IMR-90 (cell line): ENCODE measurements around the gene IFNE. TPM values are rescaled to one million over a fixed set of nuclear protein-coding genes. Genes with fewer than 3 reads are reported as not detected.

Source experiments
- ATAC-seq: fragments of 200-7000 bp; cut with Tn5 transposase; 2 replicates; pipeline ENCODE4 v1.9.1; 2020; ENCODE audit warnings: low read depth, mild to moderate bottlenecking, moderate library complexity
- BruUV-seq: library from RNA; stranded (reverse); fragments of 400-500 nt; replicated peaks from 2 replicates; lab custom pipeline; 2021; lab: Mats Ljungman, UMichigan
- CTCF ChIA-PET: fragments of 300-600 bp; formaldehyde crosslinking; extraction: SDS; loops from one replicate; lab custom pipeline; 2021; ENCODE audit warnings: antibody characterized with exemption; lab: Yijun Ruan, JAX
- POLR2A ChIA-PET: fragments of 300-600 bp; sonication (Branson Sonifier 250); formaldehyde crosslinking; loops from one replicate; lab custom pipeline; 2022; ENCODE audit warnings: antibody characterized with exemption; ENCODE audit not compliant: unreplicated experiment; lab: Charles Lee
- DNase-seq: peaks from one replicate; pipeline ENCODE4 v3.0.0; 2013
- H2AFZ ChIP-seq: replicated peaks from 2 replicates; pipeline ENCODE3; 2013; ENCODE audit warnings: low read length, mild to moderate bottlenecking; ENCODE audit not compliant: poor library complexity
- H2AK5ac ChIP-seq: 2 replicates; pipeline ENCODE4 v1.6.1; 2013; ENCODE audit warnings: low read depth, low read length, inconsistent platforms
- H2AK9ac ChIP-seq: replicated peaks from 2 replicates; pipeline ENCODE3; 2013; ENCODE audit warnings: mild to moderate bottlenecking, low read depth, low read length, moderate library complexity; ENCODE audit not compliant: poor library complexity
- H2BK120ac ChIP-seq: 2 replicates; pipeline ENCODE4 v1.6.1; 2013; ENCODE audit warnings: low read depth, low read length, inconsistent platforms
- H2BK15ac ChIP-seq: 3 replicates; pipeline ENCODE4 v1.6.1; 2013; ENCODE audit warnings: low read depth, low read length, inconsistent platforms
- H2BK20ac ChIP-seq: 2 replicates; pipeline ENCODE4 v1.6.1; 2013; ENCODE audit warnings: low read depth, mild to moderate bottlenecking, inconsistent platforms, low read length, moderate library complexity
- H2BK5ac ChIP-seq: 2 replicates; pipeline ENCODE4 v1.6.1; 2013; ENCODE audit warnings: mild to moderate bottlenecking, low read depth, low read length, inconsistent platforms; ENCODE audit not compliant: poor library complexity, severe bottlenecking
- H3K14ac ChIP-seq: replicated peaks from 2 replicates; pipeline ENCODE4 v1.6.1; 2013; ENCODE audit warnings: low read depth, low read length, inconsistent platforms
- H3K18ac ChIP-seq: 2 replicates; pipeline ENCODE4 v1.6.1; 2013; ENCODE audit warnings: low read depth, low read length, control low read depth
- H3K23ac ChIP-seq: 2 replicates; pipeline ENCODE4 v1.6.1; 2013; ENCODE audit warnings: low read depth, low read length, inconsistent platforms
- H3K27ac ChIP-seq: 2 replicates; pipeline ENCODE4 v1.5.1; 2013; ENCODE audit warnings: mild to moderate bottlenecking, control low read depth, low read length; ENCODE audit not compliant: insufficient read depth
- H3K27me3 ChIP-seq: 2 replicates; pipeline ENCODE4 v1.6.1; 2013; ENCODE audit warnings: low read length; ENCODE audit not compliant: control insufficient read depth, insufficient read depth
- H3K36me3 ChIP-seq: 2 replicates; pipeline ENCODE4 v1.6.1; 2013; ENCODE audit warnings: low read length, mixed read lengths; ENCODE audit not compliant: control insufficient read depth, insufficient read depth
- H3K4ac ChIP-seq: 2 replicates; pipeline ENCODE4 v1.6.1; 2013; ENCODE audit warnings: low read depth, low read length, inconsistent platforms
- H3K4me1 ChIP-seq: 2 replicates; pipeline ENCODE4 v1.6.1; 2013; ENCODE audit warnings: low read length, mixed read lengths; ENCODE audit not compliant: control insufficient read depth, insufficient read depth
- H3K4me2 ChIP-seq: 2 replicates; pipeline ENCODE4 v1.6.1; 2013; ENCODE audit warnings: low read depth, mild to moderate bottlenecking, control low read depth, low read length, moderate library complexity
- H3K4me3 ChIP-seq: 2 replicates; pipeline ENCODE4 v1.5.1; 2013; ENCODE audit warnings: low read depth, mild to moderate bottlenecking, control low read depth, low read length, moderate library complexity; ENCODE audit not compliant: insufficient read depth
- H3K56ac ChIP-seq: 2 replicates; pipeline ENCODE4 v1.6.1; 2013; ENCODE audit warnings: low read length, inconsistent platforms; ENCODE audit not compliant: insufficient read depth; ENCODE audit errors: extremely low read depth
- H3K79me1 ChIP-seq, 2 experiments: 2 replicates each; pipeline ENCODE4 v1.6.1; 2013; ENCODE audit warnings: low read length in 2 of 2, inconsistent platforms in 1 of 2, low read depth in 1 of 2
- H3K9ac ChIP-seq: 2 replicates; pipeline ENCODE4 v1.6.1; 2013; ENCODE audit warnings: low read depth, low read length, control low read depth
- H3K9me1 ChIP-seq: 2 replicates; pipeline ENCODE4 v1.6.1; 2013; ENCODE audit warnings: low read length, inconsistent platforms; ENCODE audit not compliant: insufficient read depth
- H3K9me3 ChIP-seq: 2 replicates; pipeline ENCODE4 v1.6.1; 2013; ENCODE audit warnings: low read length; ENCODE audit not compliant: control insufficient read depth, insufficient read depth
- H4K20me1 ChIP-seq: 2 replicates; pipeline ENCODE4 v1.6.1; 2013; ENCODE audit warnings: low read length, inconsistent platforms; ENCODE audit not compliant: insufficient read depth
- H4K5ac ChIP-seq: 2 replicates; pipeline ENCODE4 v1.6.1; 2013; ENCODE audit warnings: mild to moderate bottlenecking, low read depth, low read length, control low read depth
- H4K8ac ChIP-seq, 2 experiments: 2 replicates each; pipeline ENCODE4 v1.6.1; 2013; ENCODE audit warnings: low read depth in 2 of 2, low read length in 2 of 2, control low read depth in 1 of 2, inconsistent platforms in 1 of 2
- H4K91ac ChIP-seq: 2 replicates; pipeline ENCODE4 v1.6.1; 2013; ENCODE audit warnings: low read depth, low read length, inconsistent platforms; ENCODE audit not compliant: insufficient read depth
- BHLHE40 ChIP-seq: fragments of 150-350 bp; IDR thresholded peaks from 2 replicates; pipeline ENCODE4 v1.6.1; 2016; ENCODE audit warnings: mild to moderate bottlenecking, low read depth, low read length
- CEBPB ChIP-seq: IDR thresholded peaks from 2 replicates; pipeline ENCODE4 v1.6.1; 2012; ENCODE audit warnings: low read depth, low read length, improper control_type of control experiment
- CHD1 ChIP-seq: IDR thresholded peaks from 2 replicates; pipeline ENCODE4 v1.6.1; 2012; ENCODE audit warnings: low read depth, low read length, improper control_type of control experiment
- CTCF ChIP-seq: conservative IDR thresholded peaks from 2 replicates; pipeline ENCODE4 v1.5.1; 2012; ENCODE audit warnings: mild to moderate bottlenecking, low read depth, low read length, improper control_type of control experiment
- ELK1 ChIP-seq: fragments of 150-350 bp; IDR thresholded peaks from 2 replicates; pipeline ENCODE4 v1.6.1; 2016; ENCODE audit warnings: low read depth, mild to moderate bottlenecking, low read length, moderate library complexity, borderline replicate concordance
- FOS ChIP-seq: fragments of 150-350 bp; IDR thresholded peaks from 2 replicates; pipeline ENCODE4 v1.6.1; 2016; ENCODE audit warnings: low read depth, low read length
- MAFK ChIP-seq: IDR thresholded peaks from 2 replicates; pipeline ENCODE4 v1.6.1; 2012; ENCODE audit warnings: low read depth, low read length, improper control_type of control experiment
- MAZ ChIP-seq: IDR thresholded peaks from 2 replicates; pipeline ENCODE4 v1.6.1; 2012; ENCODE audit warnings: low read depth, mild to moderate bottlenecking, low read length, improper control_type of control experiment, moderate library complexity, borderline replicate concordance
- MXI1 ChIP-seq: IDR thresholded peaks from 2 replicates; pipeline ENCODE4 v1.6.1; 2012; ENCODE audit warnings: low read depth, mild to moderate bottlenecking, low read length, moderate library complexity, borderline replicate concordance
- NFE2L2 ChIP-seq: fragments of 150-350 bp; IDR thresholded peaks from 2 replicates; pipeline ENCODE4 v1.6.1; 2016; ENCODE audit warnings: low read depth, mild to moderate bottlenecking, low read length
- RFX5 ChIP-seq: IDR thresholded peaks from 2 replicates; pipeline ENCODE4 v1.8.0; 2012; ENCODE audit warnings: low read depth, mild to moderate bottlenecking, low read length, moderate library complexity
- SMC3 ChIP-seq: fragments of 150-350 bp; IDR thresholded peaks from 2 replicates; pipeline ENCODE4 v1.6.1; 2016; ENCODE audit warnings: low read depth, mild to moderate bottlenecking, antibody characterized with exemption, low read length, moderate library complexity
- USF2 ChIP-seq: fragments of 150-350 bp; IDR thresholded peaks from 2 replicates; pipeline ENCODE4 v1.6.1; 2017; ENCODE audit warnings: mild to moderate bottlenecking, antibody characterized with exemption, low read length, low read depth
- WGBS, 2 experiments: methylation state at CpG; one replicate each; pipeline versions ENCODE4 v1.1.5 to v1.1.7; 2013; ENCODE audit warnings: missing lambda C conversion rate in 2 of 2; ENCODE audit not compliant: insufficient read length in 1 of 2; ENCODE audit errors: extremely low coverage in 2 of 2; 5-methylcytosine and 5-hydroxymethylcytosine counted together
- dilution Hi-C: fragments of 300-500 bp; cut with HindIII; formaldehyde crosslinking; loops from one replicate; pipeline ENCODE4 v1.14.3; 2018; ENCODE audit warnings: low sequenced_read_pairs; ENCODE audit not compliant: unreplicated experiment
- in situ Hi-C: fragments of 300-500 bp; cut with MboI; formaldehyde crosslinking; loops from 3 replicates; pipeline ENCODE4 v1.14.3; 2019; ENCODE audit warnings: low sequenced_read_pairs, inconsistent platforms, mixed read lengths
- intact Hi-C: fragments of 100-400 bp; cut with micrococcal nuclease; formaldehyde crosslinking; loops from 2 replicates; pipeline ENCODE4 v1.10.0; 2022
- polyA plus RNA-seq, 3 experiments: library from polyadenylated mRNA; depleted of rRNA; stranded (reverse); fragments of >200 nt; gene quantifications; 2 replicates each; pipeline ENCODE4 v1.2.3, GENCODE V29; 2012; ENCODE audit warnings: low replicate concordance in 1 of 3
- total RNA-seq: library from RNA; depleted of rRNA; stranded (reverse); fragments of >200 nt; gene quantifications from 2 replicates; pipeline ENCODE4 v1.2.3, GENCODE V29; 2012

The IFNE gene
- total and polyA plus RNA-seq, 2 of the 4 experiments (the other 2 are of a cell fraction): 1.4 to 1.8 TPM

- Histone ChIP-seq H4K20me1 (no peaks in the 10 kb centered on the region; the same call in 1 of the 2 replicates), H3K56ac (no peak overlapping the region), H3K27me3 (no peaks in the 10 kb centered on the region), H2BK120ac (no peak overlapping the region), H3K4me1 (no peaks in the 10 kb centered on the region), H2BK20ac (no peak overlapping the region), H2AFZ (no peak overlapping the region), H3K23ac (no peak overlapping the region), H3K79me1 (peaks cover 30 to 41% of the 10 kb centered on the region in 2 experiments), H2BK5ac (no peak overlapping the region), H3K9ac (no peak overlapping the region), H4K91ac (no peak overlapping the region), H3K9me1 (no peaks in the 10 kb centered on the region), H3K18ac (no peak overlapping the region), H2BK15ac (no peak overlapping the region), H3K36me3 (peaks cover 20% of the 10 kb centered on the region), H3K9me3 (no peaks in the 10 kb centered on the region), H3K27ac (no peak overlapping the region), H3K4ac (no peak overlapping the region), H2AK9ac (no peak overlapping the region), H4K8ac (no peak overlapping the region), H4K5ac (no peak overlapping the region), H3K4me3 (no peak overlapping the region), H3K4me2 (no peak overlapping the region), H3K14ac (no peak overlapping the region), H2AK5ac (no peak overlapping the region)
- ChIA-PET POLR2A (no interaction called here), CTCF (no interaction called here)
- dilution Hi-C loops (no loop called here), in situ Hi-C loops (no loop called here), intact Hi-C loops (no loop called here)
- ATAC-seq (no peak), DNase-seq (no peak)
- no peak for TF ChIP-seq CHD1
- TF ChIP-seq CEBPB: no peak
- TF ChIP-seq USF2: no peak
- TF ChIP-seq SMC3: no peak
- TF ChIP-seq MAFK: no peak
- TF ChIP-seq ELK1: no peak
- TF ChIP-seq RFX5: no peak
- TF ChIP-seq MXI1: no peak
- no peak for TF ChIP-seq CTCF
- no peak for TF ChIP-seq BHLHE40
- TF ChIP-seq NFE2L2: no peak
- TF ChIP-seq MAZ: no peak
- TF ChIP-seq FOS: no peak
- BruUV-seq: no TSS peak
- WGBS, 2 experiments: no CpG with 5 or more reads among the region's 5 CpGs
These were observed 43.1 kb upstream of the IFNE start for GRCh38 chr9:21525174-21525573.
